Measurements from ENCODE around the gene N4BP2. TPM values are rescaled to one million over a fixed set of nuclear protein-coding genes. Genes with fewer than 3 reads are reported as not detected.
"Not testable (repeated sequence)": the region's sequence is repeated elsewhere in the genome, so short reads cannot be mapped to it uniquely, and the experiment has no call there.

N4BP2 gene
- total RNA-seq, 2 experiments from 2014 or later, result 16.2 to 23.2 TPM

DNA sequence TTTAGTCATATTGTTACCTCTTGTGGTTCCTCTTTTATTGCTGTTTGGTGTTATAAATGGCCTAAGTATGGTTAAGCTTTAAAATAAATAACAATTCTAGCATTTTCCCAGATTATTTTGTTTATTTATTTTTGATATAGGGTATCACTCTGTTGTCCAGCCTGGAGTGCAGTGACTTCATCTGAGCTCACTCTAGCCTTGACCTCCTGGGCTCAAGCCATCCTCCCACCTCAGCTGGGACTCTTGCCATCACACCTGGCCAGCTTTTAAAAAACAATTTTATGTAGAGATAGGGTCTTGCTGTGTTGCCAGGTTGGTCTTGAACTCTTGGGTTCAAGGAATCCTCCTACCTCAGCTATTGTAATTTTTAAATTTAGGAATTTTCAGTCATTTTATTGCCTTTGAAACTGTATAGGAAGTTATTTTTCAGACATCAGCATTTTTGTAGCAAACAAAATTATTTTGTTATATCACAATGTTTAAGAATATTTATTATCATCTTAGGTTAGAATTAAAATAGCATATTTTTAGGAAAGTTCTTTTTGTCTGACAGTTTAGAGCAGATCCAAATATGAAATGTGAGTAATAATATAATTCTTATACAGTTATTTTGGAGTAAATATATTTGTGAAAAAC lies 73.9 kb downstream of the N4BP2 start:
- ChIA-PET CTCF (interaction anchor here (0.7 to 1.2 kb wide), 4 partner anchors 9 to 1269 kb away, joined by 3 to 4 read pairs (median 3); no protein-coding TSS in a partner anchor), POLR2A (interaction anchor here (0.6 kb wide), 1 partner anchor 340 kb away, joined by 3 read pairs; no protein-coding TSS in a partner anchor)
- Mint-ChIP-seq H3K4me3 (no peak overlapping the region), H3K27me3 (no peaks in the 10 kb centered on the region), H3K9me3 (ENCODE audit: low read depth) (no peaks in the 10 kb centered on the region), H3K4me1 (peaks cover 5% of the 10 kb centered on the region), H3K27ac (no peak overlapping the region), H3K36me3 (ENCODE audit: low read depth) (peaks cover 6% of the 10 kb centered on the region)
- intact Hi-C loops (cut with DNase I, micrococcal nuclease), result no loop called here
- ATAC-seq, result no peak
- DNase-seq, result no peak

DNA sequence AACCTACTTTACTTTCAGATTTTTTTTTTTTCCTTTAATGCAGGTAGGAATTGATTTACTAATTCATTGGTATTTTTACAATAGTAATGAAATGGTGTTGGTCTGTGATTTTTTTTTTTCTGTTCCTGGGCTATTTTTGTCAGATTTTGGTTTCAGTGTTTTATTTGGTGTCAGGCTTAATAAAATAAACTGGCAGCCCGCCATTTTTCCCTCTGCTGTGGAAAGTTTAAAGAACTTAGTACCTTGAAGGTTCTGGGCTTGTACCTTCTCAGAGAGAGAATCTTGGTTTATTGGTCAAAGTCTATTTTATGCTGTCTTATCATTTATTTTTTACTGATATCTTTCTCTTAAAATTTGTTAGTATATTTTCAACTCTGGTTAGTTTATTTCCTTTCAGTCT lies 76.2 kb downstream of the N4BP2 start:
- H3K36me3 Mint-ChIP-seq (ENCODE audit: low read depth), result peaks cover 21% of the 10 kb centered on the region
- no peak overlapping the region for H3K27ac Mint-ChIP-seq
- H3K9me3 Mint-ChIP-seq (ENCODE audit: low read depth), result no peaks in the 10 kb centered on the region
- no peaks in the 10 kb centered on the region for H3K27me3 Mint-ChIP-seq
- POLR2A ChIA-PET, result no interaction called here
- CTCF ChIA-PET, result no interaction called here
- DNase-seq, result no peak
- no peak overlapping the region for H3K4me3 Mint-ChIP-seq
- ATAC-seq, result no peak
- H3K4me1 Mint-ChIP-seq, result peaks cover 2% of the 10 kb centered on the region
- intact Hi-C loops (cut with DNase I, micrococcal nuclease), result no loop called here

DNA sequence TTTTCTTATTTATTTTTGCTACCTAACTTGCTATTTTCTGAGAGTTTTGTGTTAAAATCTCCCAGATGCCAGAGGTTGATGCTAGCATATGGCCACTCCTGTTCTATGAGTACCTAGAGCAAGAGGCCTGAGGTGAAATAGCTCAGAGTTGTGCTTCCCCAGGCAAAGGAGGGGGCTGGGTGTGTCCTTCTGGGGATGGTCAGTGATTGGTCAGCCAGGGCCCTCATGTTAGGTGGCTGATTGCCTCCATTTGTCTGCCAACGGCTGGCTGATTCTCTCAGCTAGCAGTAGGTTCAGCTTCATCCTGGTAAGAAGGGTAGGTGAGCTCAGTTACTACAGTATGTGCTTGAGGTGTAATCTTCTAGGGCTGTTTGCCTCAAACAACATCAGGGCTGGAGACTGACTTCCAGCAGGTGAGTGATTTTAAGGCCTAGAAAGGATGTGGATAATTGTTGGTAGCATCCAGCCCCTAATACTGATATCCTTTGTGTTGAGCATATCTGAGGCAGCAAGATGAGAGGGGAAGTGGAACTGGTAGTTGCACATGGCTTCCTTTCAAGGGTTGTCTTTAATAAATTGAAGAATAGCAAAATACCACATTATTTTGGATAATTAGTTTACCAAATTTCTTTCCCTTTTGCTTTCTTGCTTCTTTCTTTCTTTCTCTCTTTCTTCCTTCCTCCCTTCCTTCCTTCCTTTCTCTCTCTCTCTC lies 77.7 kb downstream of the N4BP2 start:
- Mint-ChIP-seq H3K27ac (no peak overlapping the region), H3K36me3 (ENCODE audit: low read depth) (peaks cover 22% of the 10 kb centered on the region), H3K4me3 (no peak overlapping the region), H3K9me3 (ENCODE audit: low read depth) (no peaks in the 10 kb centered on the region), H3K4me1 (peaks cover 4% of the 10 kb centered on the region), H3K27me3 (no peaks in the 10 kb centered on the region)
- ATAC-seq, result no peak
- ChIA-PET CTCF (no interaction called here), POLR2A (no interaction called here)
- no peak for DNase-seq
- intact Hi-C loops (cut with DNase I, micrococcal nuclease), result no loop called here

DNA sequence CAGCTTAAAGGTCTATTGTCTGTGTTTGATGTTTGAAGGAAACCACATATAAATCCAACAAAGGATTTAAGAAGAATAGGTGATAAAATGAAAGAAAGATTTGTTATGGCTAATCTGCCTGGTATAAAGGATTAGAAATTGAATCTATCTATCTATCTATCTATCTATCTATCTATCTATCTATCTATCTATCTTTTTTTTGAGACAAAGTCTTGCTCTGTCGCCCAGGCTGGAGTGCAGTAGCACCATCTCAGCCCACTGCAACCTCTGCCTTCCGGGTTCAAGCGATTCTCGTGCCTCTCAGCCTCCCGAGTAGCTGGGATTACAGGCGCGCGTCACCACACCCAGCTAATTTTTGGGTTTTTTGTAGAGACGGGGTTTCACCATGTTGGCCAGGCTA lies 79.6 kb downstream of the N4BP2 start:
- CTCF ChIA-PET, result interaction anchor here (0.7 kb wide), 1 partner anchor 16 kb away, joined by 3 read pairs; no protein-coding TSS in a partner anchor
- intact Hi-C loops (cut with DNase I, micrococcal nuclease); DNase-seq; H3K27ac Mint-ChIP-seq; H3K9me3 Mint-ChIP-seq (ENCODE audit: low read depth); POLR2A ChIA-PET; ATAC-seq; H3K4me1 Mint-ChIP-seq; H3K27me3 Mint-ChIP-seq; H3K4me3 Mint-ChIP-seq: not testable (repeated sequence)
- H3K36me3 Mint-ChIP-seq (ENCODE audit: low read depth), result peaks cover 26% of the 10 kb centered on the region

DNA sequence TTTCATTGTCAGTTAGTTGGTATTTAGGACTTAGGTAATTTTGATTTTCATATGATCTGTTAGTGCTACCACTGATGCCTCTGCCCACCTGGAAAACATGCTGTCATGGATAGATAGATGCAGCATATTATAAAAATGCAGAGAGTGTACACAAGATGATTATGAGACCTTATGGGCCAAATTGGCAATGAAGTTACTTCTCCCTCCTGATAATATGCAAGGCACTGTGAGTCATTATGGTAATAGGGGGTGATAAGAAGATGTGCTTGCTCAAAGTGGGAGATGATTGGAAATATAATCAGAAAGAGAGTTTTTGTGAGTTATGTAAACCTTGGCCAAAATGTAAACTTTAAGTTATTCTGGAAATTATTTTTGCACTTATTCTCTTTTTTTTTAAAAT lies 83.5 kb downstream of the N4BP2 start:
- ATAC-seq, result no peak
- Mint-ChIP-seq H3K4me1 (peaks cover 18% of the 10 kb centered on the region), H3K36me3 (ENCODE audit: low read depth) (peaks cover 37% of the 10 kb centered on the region), H3K4me3 (no peak overlapping the region), H3K9me3 (ENCODE audit: low read depth) (no peaks in the 10 kb centered on the region), H3K27me3 (no peaks in the 10 kb centered on the region), H3K27ac (no peak overlapping the region)
- DNase-seq, result no peak
- ChIA-PET CTCF (no interaction called here), POLR2A (no interaction called here)
- intact Hi-C loops (cut with DNase I, micrococcal nuclease), result no loop called here

DNA sequence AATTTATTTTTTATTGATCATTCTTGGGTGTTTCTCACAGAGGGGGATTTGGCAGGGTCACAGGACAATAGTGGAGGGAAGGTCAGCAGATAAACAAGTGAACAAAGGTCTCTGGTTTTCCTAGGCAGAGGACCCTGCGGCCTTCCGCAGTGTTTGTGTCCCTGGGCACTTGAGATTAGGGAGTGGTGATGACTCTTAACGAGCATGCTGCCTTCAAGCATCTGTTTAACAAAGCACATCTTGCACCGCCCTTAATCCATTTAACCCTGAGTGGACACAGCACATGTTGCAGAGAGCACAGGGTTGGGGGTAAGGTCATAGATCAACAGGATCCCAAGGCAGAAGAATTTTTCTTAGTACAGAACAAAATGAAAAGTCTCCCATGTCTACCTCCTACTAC lies 83.9 kb downstream of the N4BP2 start:
- intact Hi-C loops (cut with DNase I, micrococcal nuclease); H3K27ac Mint-ChIP-seq; POLR2A ChIA-PET; H3K27me3 Mint-ChIP-seq; CTCF ChIA-PET; H3K9me3 Mint-ChIP-seq (ENCODE audit: low read depth); DNase-seq; ATAC-seq; H3K4me3 Mint-ChIP-seq: not testable (repeated sequence)
- Mint-ChIP-seq H3K36me3 (ENCODE audit: low read depth) (peaks cover 34% of the 10 kb centered on the region), H3K4me1 (peaks cover 18% of the 10 kb centered on the region)

DNA sequence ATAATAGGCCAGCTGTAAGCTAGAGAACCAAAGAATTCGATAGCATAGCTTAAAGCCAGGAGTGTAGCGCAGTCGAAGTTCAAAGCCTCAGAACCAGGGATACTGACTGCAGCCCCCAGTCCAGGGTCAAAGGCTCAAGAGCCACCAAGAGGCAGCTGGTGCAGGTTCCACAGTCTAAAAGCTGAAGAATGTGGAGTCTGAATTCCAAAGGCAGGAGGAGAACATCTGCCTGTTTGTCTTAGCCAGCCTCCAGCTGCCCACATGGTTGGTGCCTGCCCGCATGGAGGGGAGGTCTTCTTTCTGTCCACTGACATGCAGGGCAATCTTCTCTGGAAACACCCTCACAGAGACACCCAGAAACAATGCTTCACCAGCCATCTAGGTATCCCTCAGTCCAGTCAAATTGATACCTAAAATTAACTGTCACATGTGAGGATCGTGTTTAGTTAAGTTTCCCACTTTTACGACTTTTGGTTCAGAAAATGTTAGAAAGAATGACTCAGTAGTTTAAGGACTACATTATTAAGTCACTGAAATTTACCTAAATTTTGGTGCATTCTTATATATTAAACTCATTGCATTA lies 87.4 kb downstream of the N4BP2 start:
- POLR2A ChIA-PET, result no interaction called here
- CTCF ChIA-PET, result interaction anchor here (2.5 kb wide), 1 partner anchor 173 kb away, joined by 8 read pairs; no protein-coding TSS in a partner anchor
- H3K9me3 Mint-ChIP-seq (ENCODE audit: low read depth), result no peaks in the 10 kb centered on the region
- intact Hi-C loops (cut with DNase I, micrococcal nuclease), result no loop called here
- H3K27me3 Mint-ChIP-seq, result no peaks in the 10 kb centered on the region
- H3K27ac Mint-ChIP-seq, result no peak overlapping the region
- H3K4me3 Mint-ChIP-seq, result no peak overlapping the region
- no peak for DNase-seq
- H3K36me3 Mint-ChIP-seq (ENCODE audit: low read depth), result peaks cover 23% of the 10 kb centered on the region
- peak; percentile 51 for ATAC-seq
- peaks cover 14% of the 10 kb centered on the region for H3K4me1 Mint-ChIP-seq

DNA sequence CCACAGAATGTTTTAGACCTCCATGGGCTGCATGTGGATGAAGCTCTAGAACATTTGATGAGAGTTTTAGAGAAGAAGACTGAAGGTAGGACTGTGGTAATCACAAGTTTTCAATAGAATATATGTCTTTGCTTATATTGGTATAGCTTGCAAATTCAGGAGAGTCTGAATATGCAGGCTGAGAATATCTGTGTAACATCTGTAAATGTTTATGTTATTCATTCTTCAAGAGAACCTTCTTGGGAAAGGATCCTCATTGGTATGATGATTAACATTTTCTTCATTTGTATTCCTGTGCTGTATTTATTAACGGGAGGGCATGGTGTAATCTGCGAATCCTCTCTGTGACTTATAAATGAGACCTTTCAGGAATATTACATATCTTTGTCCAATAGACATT lies 88.1 kb downstream of the N4BP2 start:
- Mint-ChIP-seq H3K9me3 (ENCODE audit: low read depth) (no peaks in the 10 kb centered on the region), H3K27ac (no peak overlapping the region)

DNA sequence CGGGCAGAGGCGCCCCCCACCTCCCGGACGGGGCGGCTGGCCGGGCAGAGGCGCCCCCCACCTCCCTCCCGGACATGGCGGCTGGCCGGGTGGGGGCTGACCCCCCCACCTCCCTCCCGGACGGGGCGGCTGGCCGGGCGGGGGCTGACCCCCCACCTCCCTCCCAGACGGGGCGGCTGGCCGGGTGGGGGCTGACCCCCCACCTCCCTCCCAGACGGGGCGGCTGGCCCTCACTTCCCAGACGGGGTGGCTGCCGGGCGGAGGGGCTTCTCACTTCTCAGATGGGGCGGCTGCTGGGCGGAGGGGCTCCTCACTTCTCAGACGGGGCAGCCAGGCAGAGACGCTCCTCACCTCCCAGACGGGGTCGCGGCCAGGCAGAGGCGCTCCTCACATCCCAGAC lies 90.8 kb downstream of the N4BP2 start:
- POLR2A ChIA-PET, H3K27me3 Mint-ChIP-seq, H3K27ac Mint-ChIP-seq, DNase-seq, ATAC-seq, H3K4me3 Mint-ChIP-seq: not testable (repeated sequence)
- intact Hi-C loops (cut with DNase I, micrococcal nuclease), result loop anchor here in 1 of 2 experiments (5.0 kb wide), 1 partner anchor 90 kb away; the partner anchor contains the start of gene N4BP2
- Mint-ChIP-seq H3K9me3 (ENCODE audit: low read depth) (peaks cover 10% of the 10 kb centered on the region), H3K4me1 (peaks cover 30% of the 10 kb centered on the region), H3K36me3 (ENCODE audit: low read depth) (peaks cover 31% of the 10 kb centered on the region)
- CTCF ChIA-PET, result interaction anchor here (0.6 kb wide), 1 partner anchor 59 kb away, joined by 4 read pairs; no protein-coding TSS in a partner anchor

More for the DNA sequence above, 88.1 kb downstream of the N4BP2 start:
- intact Hi-C loops (cut with DNase I, micrococcal nuclease), result loop anchor here in 1 of 2 experiments (5.0 kb wide), 1 partner anchor 87 kb away; the partner anchor contains the start of gene N4BP2
- DNase-seq (no peak), ATAC-seq (no peak)
- Mint-ChIP-seq H3K4me1 (peaks cover 14% of the 10 kb centered on the region), H3K4me3 (no peak overlapping the region), H3K36me3 (ENCODE audit: low read depth) (peaks cover 25% of the 10 kb centered on the region), H3K27me3 (no peaks in the 10 kb centered on the region)
- ChIA-PET CTCF (interaction anchor here (2.5 kb wide), 1 partner anchor 172 kb away, joined by 8 read pairs; no protein-coding TSS in a partner anchor), POLR2A (no interaction called here)

DNA sequence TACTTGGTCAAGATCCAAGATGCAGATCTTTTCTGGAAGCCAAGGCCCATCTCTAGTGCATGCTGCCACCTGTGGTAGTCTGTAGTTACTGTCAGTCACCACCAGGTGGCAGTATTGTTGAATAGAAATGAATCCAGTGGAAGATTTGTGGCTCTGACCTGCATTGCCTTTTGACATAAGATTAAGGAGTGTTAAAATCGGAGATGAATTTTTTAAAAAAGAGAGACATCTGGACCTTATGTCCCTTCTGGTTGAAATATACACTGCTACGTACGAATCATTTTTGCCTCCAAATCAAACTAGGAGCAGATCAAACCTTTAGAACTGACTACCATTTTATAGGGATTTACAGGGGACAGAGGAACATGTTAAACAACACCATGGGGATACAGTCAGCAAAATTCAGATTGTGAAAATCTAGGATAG lies 93.3 kb downstream of the N4BP2 start:
- ChIA-PET POLR2A (interaction anchor here (0.7 kb wide), 3 partner anchors 80 to 116 kb away, joined by 3 to 5 read pairs (median 3); no protein-coding TSS in a partner anchor), CTCF (interaction anchor here (0.6 to 2.9 kb wide), 12 partner anchors 21 to 693 kb away, joined by 3 to 13 read pairs (median 4); no protein-coding TSS in a partner anchor)
- Mint-ChIP-seq H3K27ac (peak overlapping the region; percentile 61), H3K27me3 (no peaks in the 10 kb centered on the region), H3K4me1 (peaks cover 33% of the 10 kb centered on the region), H3K4me3 (no peak overlapping the region), H3K9me3 (ENCODE audit: low read depth) (peaks cover 10% of the 10 kb centered on the region), H3K36me3 (ENCODE audit: low read depth) (peaks cover 30% of the 10 kb centered on the region)
- intact Hi-C loops (cut with DNase I, micrococcal nuclease), result loop anchor here (1.0 to 5.0 kb wide), 7 partner anchors 47 to 692 kb away; partner anchors contain the start of genes N4BP2 (in 2 of the 2) and RHOH (in 2 of the 2)
- DNase-seq, result peak; percentile 80
- ATAC-seq, result peak; percentile 96

DNA sequence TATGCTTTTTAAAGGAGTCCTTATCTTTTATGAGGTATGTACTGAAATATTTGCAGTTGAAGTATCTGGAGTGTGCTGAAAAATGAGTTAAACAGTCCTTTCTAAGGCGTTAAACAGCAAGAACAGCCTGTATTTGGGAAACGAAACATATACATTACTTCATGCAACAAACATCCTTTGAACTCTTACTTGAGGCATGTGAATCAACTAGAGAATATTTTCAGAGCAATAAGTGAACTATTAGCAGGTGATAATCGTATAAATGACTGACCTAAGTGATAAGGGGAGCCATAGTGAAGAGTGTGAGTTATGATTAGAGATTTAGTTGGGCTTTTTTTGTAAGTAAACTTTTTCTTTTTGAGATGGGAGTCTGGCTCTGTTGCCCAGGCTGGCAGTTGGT lies 94.3 kb downstream of the N4BP2 start:
- intact Hi-C loops (cut with DNase I, micrococcal nuclease), result loop anchor here (1.0 to 5.0 kb wide), 6 partner anchors 46 to 691 kb away; partner anchors contain the start of genes RHOH (in 2 of the 2) and N4BP2 (in 1 of the 2)
- Mint-ChIP-seq H3K4me3 (no peak overlapping the region), H3K9me3 (ENCODE audit: low read depth) (peaks cover 10% of the 10 kb centered on the region), H3K36me3 (ENCODE audit: low read depth) (peaks cover 30% of the 10 kb centered on the region), H3K27me3 (no peaks in the 10 kb centered on the region), H3K4me1 (peaks cover 33% of the 10 kb centered on the region), H3K27ac (no peak overlapping the region)
- ChIA-PET POLR2A (no interaction called here), CTCF (interaction anchor here (0.6 to 2.9 kb wide), 11 partner anchors 12 to 199 kb away, joined by 3 to 25 read pairs (median 6); no protein-coding TSS in a partner anchor)
- no peak for ATAC-seq
- DNase-seq, result no peak
